HepG2 (cell line): ENCODE results near the gene COLQ. TPM values are rescaled to one million over a fixed set of nuclear protein-coding genes. Genes with fewer than 3 reads are reported as not detected.

Experiments used
- ATAC-seq: fragments of 200-7000 bp; cut with Tn5 transposase; 3 replicates; pipeline ENCODE4 v1.9.1; 2020; ENCODE audit warnings: mild to moderate bottlenecking, moderate library complexity
- BruUV-seq: library from RNA; stranded (reverse); fragments of 400-500 nt; replicated peaks from 2 replicates; lab custom pipeline; 2021; lab: Mats Ljungman, UMichigan
- CTCF ChIA-PET: fragments of 300-600 bp; formaldehyde crosslinking; extraction: SDS; loops from one replicate; lab custom pipeline; 2021; ENCODE audit warnings: low total read pairs, inconsistent platforms, low intra/inter-chr PET ratio; lab: Yijun Ruan, JAX
- POLR2A ChIA-PET: fragments of 350-600 bp; sonication (Branson Sonifier 250); formaldehyde crosslinking; loops from one replicate; lab custom pipeline; 2020; ENCODE audit warnings: antibody characterized with exemption, inconsistent platforms; lab: Yijun Ruan, JAX
- DNase-seq: peaks from one replicate; pipeline ENCODE4 v3.0.0-alpha.2; 2015; ENCODE audit warnings: low spot score
- FAIRE-seq: peaks from 3 replicates; lab custom pipeline; 2011; peaks lifted over from hg19 to GRCh38; lab: Jason Lieb, UNC
- H2AFZ ChIP-seq: one replicate; pipeline ENCODE4 v1.6.1; 2011; ENCODE audit warnings: low read length, inconsistent platforms
- H3K27ac ChIP-seq: fragments of 300-600 bp; 3 replicates; pipeline ENCODE4 v1.8.0; 2011; ENCODE audit warnings: mixed run types, mild to moderate bottlenecking, mixed read lengths, low read length, inconsistent platforms; ENCODE audit not compliant: insufficient read depth; ENCODE audit errors: extremely low read length
- H3K27me3 ChIP-seq, 2 experiments: fragments of 200-600 bp in 1 of 2; 2 replicates in 1 of 2; 3 replicates in 1 of 2; pipeline versions ENCODE4 v1.6.0 to v1.8.0; 2011; ENCODE audit warnings: low read length in 2 of 2, mild to moderate bottlenecking in 2 of 2, moderate library complexity in 2 of 2, inconsistent platforms in 1 of 2; ENCODE audit not compliant: insufficient read depth in 2 of 2, control insufficient read depth in 1 of 2
- H3K36me3 ChIP-seq, 2 experiments: fragments of 200-600 bp in 1 of 2; replicated peaks in 1 of 2; 2 replicates in 1 of 2; 3 replicates in 1 of 2; pipeline versions ENCODE4 v1.5.1 to v1.8.0; 2011; ENCODE audit warnings: low read length in 2 of 2, inconsistent platforms in 1 of 2; ENCODE audit not compliant: insufficient read depth in 2 of 2, control insufficient read depth in 1 of 2
- H3K4me1 ChIP-seq: 2 replicates; pipeline ENCODE4 v1.5.1; 2012; ENCODE audit warnings: low read length, inconsistent platforms; ENCODE audit not compliant: insufficient read depth
- H3K4me2 ChIP-seq: 2 replicates; pipeline ENCODE4 v1.6.0; 2011; ENCODE audit warnings: low read depth, low read length, inconsistent platforms
- H3K4me3 ChIP-seq, 3 experiments: fragments of 200-600 bp in 1 of 3; sonication (generic), shearing (Covaris generic) in 1 of 3; replicated peaks in 1 of 3; 2 replicates each; pipeline ENCODE4 v1.5.1; 2011 to 2016; ENCODE audit warnings: low read length in 3 of 3, inconsistent platforms in 2 of 3, low read depth in 2 of 3, mild to moderate bottlenecking in 2 of 3, control low read depth in 1 of 3, mixed read lengths in 1 of 3; ENCODE audit not compliant: insufficient read depth in 1 of 3
- H3K79me2 ChIP-seq: one replicate; pipeline ENCODE4 v1.6.1; 2011; ENCODE audit warnings: low read length, inconsistent platforms; ENCODE audit not compliant: insufficient read depth
- H3K9ac ChIP-seq: 2 replicates; pipeline ENCODE4 v1.6.0; 2011; ENCODE audit warnings: mild to moderate bottlenecking, low read depth, low read length, inconsistent platforms; ENCODE audit not compliant: insufficient read depth
- H3K9me3 ChIP-seq: 2 replicates; pipeline ENCODE4 v1.5.1; 2012; ENCODE audit warnings: mild to moderate bottlenecking, low read length
- H4K20me1 ChIP-seq: 2 replicates; pipeline ENCODE4 v1.6.0; 2011; ENCODE audit warnings: inconsistent platforms, mild to moderate bottlenecking, low read length, moderate library complexity; ENCODE audit not compliant: insufficient read depth
- HNF4G ChIP-seq, 2 experiments: sonication (generic) in 1 of 2; formaldehyde crosslinking in 1 of 2; IDR thresholded peaks; 2 replicates each; pipeline versions ENCODE4 v1.4.0 to v1.6.1; 2011 to 2020; ENCODE audit warnings: borderline replicate concordance in 2 of 2, low read depth in 2 of 2, mild to moderate bottlenecking in 2 of 2, low read length in 1 of 2, missing genetic modification reagents in 1 of 2, moderate library complexity in 1 of 2
- KDM6A ChIP-seq: IDR thresholded peaks from 2 replicates; pipeline ENCODE4 v1.6.1; 2016; ENCODE audit warnings: low read depth
- KMT2A ChIP-seq: sonication (generic); formaldehyde crosslinking; IDR thresholded peaks from 2 replicates; pipeline ENCODE4 v1.4.0; 2020; ENCODE audit warnings: missing genetic modification reagents
- MAF1 ChIP-seq: sonication (generic); formaldehyde crosslinking; IDR thresholded peaks from 2 replicates; pipeline ENCODE4 v1.5.0; 2020; ENCODE audit warnings: missing genetic modification reagents, borderline replicate concordance
- MTF2 ChIP-seq: sonication (generic); formaldehyde crosslinking; IDR thresholded peaks from 2 replicates; pipeline ENCODE4 v1.5.0; 2020; ENCODE audit warnings: missing genetic modification reagents, borderline replicate concordance
- NFKB2 ChIP-seq: sonication (generic); formaldehyde crosslinking; IDR thresholded peaks from 2 replicates; pipeline ENCODE4 v1.4.0; 2020; ENCODE audit warnings: missing genetic modification reagents, borderline replicate concordance
- ZBTB21 ChIP-seq: sonication (generic); formaldehyde crosslinking; IDR thresholded peaks from 2 replicates; pipeline ENCODE4 v1.4.0; 2020; ENCODE audit warnings: missing genetic modification reagents
- ZFP62 ChIP-seq: sonication (generic); formaldehyde crosslinking; IDR thresholded peaks from 2 replicates; pipeline ENCODE4 v1.4.0; 2020; ENCODE audit warnings: missing genetic modification reagents
- ZFX ChIP-seq: sonication (generic); formaldehyde crosslinking; IDR thresholded peaks from 2 replicates; pipeline ENCODE4 v1.4.0; 2020; ENCODE audit warnings: mild to moderate bottlenecking, low read depth, missing genetic modification reagents, moderate library complexity
- ZIK1 ChIP-seq: sonication (generic); formaldehyde crosslinking; IDR thresholded peaks from 2 replicates; pipeline ENCODE4 v1.5.0; 2020; ENCODE audit warnings: mild to moderate bottlenecking, low read depth, missing genetic modification reagents, borderline replicate concordance
- ZNF530 ChIP-seq: sonication (generic); formaldehyde crosslinking; IDR thresholded peaks from 2 replicates; pipeline ENCODE4 v1.5.0; 2020; ENCODE audit warnings: low read depth, mild to moderate bottlenecking, missing genetic modification reagents
- whole genome bisulfite sequencing: methylation state at CpG from one replicate; pipeline ENCODE4 v1.1.6; 2017; ENCODE audit warnings: low lambda C conversion rate; 5-methylcytosine and 5-hydroxymethylcytosine counted together
- in situ Hi-C: cut with HindIII; loops from 2 replicates; pipeline ENCODE4 v1.10.0; 2017; ENCODE audit warnings: low pct_unique_long_range_greater_than_20kb; ENCODE audit not compliant: extremely low pct_ligation_motif_present
- intact Hi-C: fragments of 100-400 bp; cut with micrococcal nuclease; formaldehyde crosslinking; loops from one replicate; pipeline ENCODE4 v1.10.0; 2022; ENCODE audit not compliant: unreplicated experiment
- polyA plus RNA-seq, 8 experiments: library from polyadenylated mRNA; depleted of rRNA in 3 of 8; stranded (reverse) in 7 of 8; unstranded in 1 of 8; fragments of >200 nt; fragmentation: Illumina TruSeq in 4 of 8; extraction: Trizol in 4 of 8; gene quantifications; 2 replicates each; pipeline versions ENCODE4 v1.2.1 to v1.2.3, GENCODE V29; 2011 to 2016; ENCODE audit warnings: low read depth in 4 of 8, missing spikeins in 1 of 8, mixed read lengths in 1 of 8; ENCODE audit not compliant: insufficient read depth in 1 of 8
- total RNA-seq, 5 experiments: library from RNA; depleted of rRNA; stranded (reverse); fragments of >200 nt; fragmentation: Illumina TruSeq; extraction: Trizol; gene quantifications; 2 replicates each; pipeline ENCODE4 v1.2.3, GENCODE V29; 2016; ENCODE audit warnings: low read depth in 1 of 5
- TF ChIP-seq, protein P1 (sequence below): sonication (generic); formaldehyde crosslinking; IDR thresholded peaks from 2 replicates; pipeline ENCODE4 v1.4.0; 2020; ENCODE audit warnings: mild to moderate bottlenecking, missing genetic modification reagents
- TF ChIP-seq, protein P2 (sequence below): sonication (generic); formaldehyde crosslinking; IDR thresholded peaks from 2 replicates; pipeline ENCODE4 v1.4.0; 2020; ENCODE audit warnings: mild to moderate bottlenecking, low read depth, missing genetic modification reagents
- TF ChIP-seq, protein P3 (sequence below): sonication (generic); formaldehyde crosslinking; IDR thresholded peaks from 2 replicates; pipeline ENCODE4 v1.4.0; 2020; ENCODE audit warnings: missing genetic modification reagents
- TF ChIP-seq, protein P4 (sequence below): IDR thresholded peaks from 2 replicates; pipeline ENCODE4 v1.6.1; 2012; ENCODE audit warnings: low read depth, low read length, improper control_type of control experiment

Gene COLQ
- total and polyA plus RNA-seq, 2 of the 13 experiments (the other 11 are each of a cell fraction or from before 2014, with no cell fraction given): 0.31 to 0.46 TPM

DNA sequence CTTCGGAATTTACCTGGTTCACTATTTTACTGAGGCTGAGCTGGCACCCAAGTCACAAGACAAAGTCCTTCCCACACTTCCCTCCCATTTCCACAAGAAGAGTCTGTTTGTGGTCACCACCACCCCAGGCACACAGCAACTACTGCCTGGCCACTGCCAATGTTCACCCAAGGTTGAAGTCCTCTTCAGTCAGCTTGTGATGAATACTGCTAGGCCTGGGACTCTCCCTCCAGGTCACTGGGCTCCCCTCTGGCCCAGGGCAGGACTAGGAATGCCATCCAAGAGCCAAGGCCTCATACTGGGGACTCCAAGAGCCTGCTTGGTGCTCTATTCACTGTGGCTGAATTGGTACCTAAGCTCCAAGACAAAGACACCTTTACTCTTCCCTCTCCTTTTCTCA, 30.4 kb upstream of the COLQ start:
- WGBS: no CpG with 5 or more reads among the region's 1 CpG
- H3K4me3 ChIP-seq: no peak overlapping the region
- ChIA-PET CTCF (no interaction called here), POLR2A (no interaction called here)
- no peaks in the 10 kb centered on the region for H3K27me3 ChIP-seq
- DNase-seq: no peak
- FAIRE-seq: no peak
- no peaks in the 10 kb centered on the region; a peak in 1 of 5 replicates for H3K36me3 ChIP-seq
- no peak overlapping the region for H3K4me2 ChIP-seq
- TF ChIP-seq HNF4G (IDR thresholded peaks at IDR 0.05; ENCODE audit: borderline replicate concordance, low read depth, low read length) (no peak), HNF4G (CRISPR knock-in tag; IDR thresholded peaks at IDR 0.05; ENCODE audit: borderline replicate concordance, low read depth) (no peak), ZFP62 (no peak), NFKB2 (CRISPR knock-in tag) (no peak), ZNF530 (no peak), KDM6A (CRISPR knock-in tag) (no peak), ZBTB21 (CRISPR knock-in tag) (no peak), KMT2A (CRISPR knock-in tag) (no peak), ZIK1 (CRISPR knock-in tag) (no peak), MTF2 (no peak), ZFX (CRISPR knock-in tag) (no peak), MAF1 (no peak)
- TF ChIP-seq, protein P1, sequence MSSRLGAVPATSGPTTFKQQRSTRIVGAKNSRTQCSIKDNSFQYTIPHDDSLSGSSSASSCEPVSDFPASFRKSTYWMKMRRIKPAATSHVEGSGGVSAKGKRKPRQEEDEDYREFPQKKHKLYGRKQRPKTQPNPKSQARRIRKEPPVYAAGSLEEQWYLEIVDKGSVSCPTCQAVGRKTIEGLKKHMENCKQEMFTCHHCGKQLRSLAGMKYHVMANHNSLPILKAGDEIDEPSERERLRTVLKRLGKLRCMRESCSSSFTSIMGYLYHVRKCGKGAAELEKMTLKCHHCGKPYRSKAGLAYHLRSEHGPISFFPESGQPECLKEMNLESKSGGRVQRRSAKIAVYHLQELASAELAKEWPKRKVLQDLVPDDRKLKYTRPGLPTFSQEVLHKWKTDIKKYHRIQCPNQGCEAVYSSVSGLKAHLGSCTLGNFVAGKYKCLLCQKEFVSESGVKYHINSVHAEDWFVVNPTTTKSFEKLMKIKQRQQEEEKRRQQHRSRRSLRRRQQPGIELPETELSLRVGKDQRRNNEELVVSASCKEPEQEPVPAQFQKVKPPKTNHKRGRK: no peak
- TF ChIP-seq, protein P2, sequence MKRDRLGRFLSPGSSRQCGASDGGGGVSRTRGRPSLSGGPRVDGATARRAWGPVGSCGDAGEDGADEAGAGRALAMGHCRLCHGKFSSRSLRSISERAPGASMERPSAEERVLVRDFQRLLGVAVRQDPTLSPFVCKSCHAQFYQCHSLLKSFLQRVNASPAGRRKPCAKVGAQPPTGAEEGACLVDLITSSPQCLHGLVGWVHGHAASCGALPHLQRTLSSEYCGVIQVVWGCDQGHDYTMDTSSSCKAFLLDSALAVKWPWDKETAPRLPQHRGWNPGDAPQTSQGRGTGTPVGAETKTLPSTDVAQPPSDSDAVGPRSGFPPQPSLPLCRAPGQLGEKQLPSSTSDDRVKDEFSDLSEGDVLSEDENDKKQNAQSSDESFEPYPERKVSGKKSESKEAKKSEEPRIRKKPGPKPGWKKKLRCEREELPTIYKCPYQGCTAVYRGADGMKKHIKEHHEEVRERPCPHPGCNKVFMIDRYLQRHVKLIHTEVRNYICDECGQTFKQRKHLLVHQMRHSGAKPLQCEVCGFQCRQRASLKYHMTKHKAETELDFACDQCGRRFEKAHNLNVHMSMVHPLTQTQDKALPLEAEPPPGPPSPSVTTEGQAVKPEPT: no peak
- TF ChIP-seq, protein P3, sequence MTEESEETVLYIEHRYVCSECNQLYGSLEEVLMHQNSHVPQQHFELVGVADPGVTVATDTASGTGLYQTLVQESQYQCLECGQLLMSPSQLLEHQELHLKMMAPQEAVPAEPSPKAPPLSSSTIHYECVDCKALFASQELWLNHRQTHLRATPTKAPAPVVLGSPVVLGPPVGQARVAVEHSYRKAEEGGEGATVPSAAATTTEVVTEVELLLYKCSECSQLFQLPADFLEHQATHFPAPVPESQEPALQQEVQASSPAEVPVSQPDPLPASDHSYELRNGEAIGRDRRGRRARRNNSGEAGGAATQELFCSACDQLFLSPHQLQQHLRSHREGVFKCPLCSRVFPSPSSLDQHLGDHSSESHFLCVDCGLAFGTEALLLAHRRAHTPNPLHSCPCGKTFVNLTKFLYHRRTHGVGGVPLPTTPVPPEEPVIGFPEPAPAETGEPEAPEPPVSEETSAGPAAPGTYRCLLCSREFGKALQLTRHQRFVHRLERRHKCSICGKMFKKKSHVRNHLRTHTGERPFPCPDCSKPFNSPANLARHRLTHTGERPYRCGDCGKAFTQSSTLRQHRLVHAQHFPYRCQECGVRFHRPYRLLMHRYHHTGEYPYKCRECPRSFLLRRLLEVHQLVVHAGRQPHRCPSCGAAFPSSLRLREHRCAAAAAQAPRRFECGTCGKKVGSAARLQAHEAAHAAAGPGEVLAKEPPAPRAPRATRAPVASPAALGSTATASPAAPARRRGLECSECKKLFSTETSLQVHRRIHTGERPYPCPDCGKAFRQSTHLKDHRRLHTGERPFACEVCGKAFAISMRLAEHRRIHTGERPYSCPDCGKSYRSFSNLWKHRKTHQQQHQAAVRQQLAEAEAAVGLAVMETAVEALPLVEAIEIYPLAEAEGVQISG (CRISPR knock-in tag): no peak
- TF ChIP-seq, protein P4, sequence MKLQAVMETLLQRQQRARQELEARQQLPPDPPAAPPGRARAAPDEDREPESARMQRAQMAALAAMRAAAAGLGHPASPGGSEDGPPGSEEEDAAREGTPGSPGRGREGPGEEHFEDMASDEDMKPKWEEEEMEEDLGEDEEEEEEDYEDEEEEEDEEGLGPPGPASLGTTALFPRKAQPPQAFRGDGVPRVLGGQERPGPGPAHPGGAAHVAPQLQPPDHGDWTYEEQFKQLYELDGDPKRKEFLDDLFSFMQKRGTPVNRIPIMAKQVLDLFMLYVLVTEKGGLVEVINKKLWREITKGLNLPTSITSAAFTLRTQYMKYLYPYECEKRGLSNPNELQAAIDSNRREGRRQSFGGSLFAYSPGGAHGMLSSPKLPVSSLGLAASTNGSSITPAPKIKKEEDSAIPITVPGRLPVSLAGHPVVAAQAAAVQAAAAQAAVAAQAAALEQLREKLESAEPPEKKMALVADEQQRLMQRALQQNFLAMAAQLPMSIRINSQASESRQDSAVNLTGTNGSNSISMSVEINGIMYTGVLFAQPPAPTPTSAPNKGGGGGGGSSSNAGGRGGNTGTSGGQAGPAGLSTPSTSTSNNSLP: no peak
- peaks cover 30% of the 10 kb centered on the region for H3K4me1 ChIP-seq
- H2AFZ ChIP-seq: no peak overlapping the region
- ATAC-seq: no peak
- no peak overlapping the region for H3K9ac ChIP-seq
- no peaks in the 10 kb centered on the region for H4K20me1 ChIP-seq
- H3K27ac ChIP-seq: no peak overlapping the region
- H3K9me3 ChIP-seq: no peaks in the 10 kb centered on the region
- no TSS peak for BruUV-seq
- in situ Hi-C loops (no loop called here), intact Hi-C loops (loop anchor here (10.0 kb wide), 1 partner anchor 347 kb away; the partner anchor contains the start of gene CAPN7)
- H3K79me2 ChIP-seq: no peaks in the 10 kb centered on the region
